ENCODE results near the gene ZNF343. TPM values are rescaled to one million over a fixed set of nuclear protein-coding genes. Genes with fewer than 3 reads are reported as not detected.

The ZNF343 gene
- polyA plus RNA-seq, 1 experiment, result 8.2 TPM

DNA sequence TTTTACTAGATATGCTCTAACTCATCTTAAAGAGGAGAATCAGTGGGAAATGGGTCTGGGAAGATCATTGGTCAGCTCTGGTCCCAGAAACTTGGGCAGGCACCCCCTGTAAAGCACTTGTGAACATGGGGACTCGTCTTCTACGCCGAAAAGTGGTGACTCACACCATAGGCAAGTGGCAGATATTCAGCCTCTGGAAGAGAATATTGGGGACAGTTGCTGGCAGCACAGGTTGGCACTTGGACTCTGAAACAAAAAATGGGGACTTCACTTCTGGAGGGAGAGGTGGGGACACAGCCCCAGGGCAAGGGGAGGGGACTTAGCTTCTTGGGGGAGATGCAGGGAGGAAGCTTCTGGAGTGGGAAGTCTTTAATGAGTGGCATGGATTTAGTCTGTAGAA, 11.9 kb upstream of the ZNF343 start:
- ChIA-PET POLR2A (no interaction called here), CTCF (interaction anchor here (0.9 to 2.9 kb wide), 4 partner anchors 9 to 19 kb away, joined by 3 to 21 read pairs (median 4); partner anchors contain the start of gene ZNF343)
- TF ChIP-seq, protein P1, sequence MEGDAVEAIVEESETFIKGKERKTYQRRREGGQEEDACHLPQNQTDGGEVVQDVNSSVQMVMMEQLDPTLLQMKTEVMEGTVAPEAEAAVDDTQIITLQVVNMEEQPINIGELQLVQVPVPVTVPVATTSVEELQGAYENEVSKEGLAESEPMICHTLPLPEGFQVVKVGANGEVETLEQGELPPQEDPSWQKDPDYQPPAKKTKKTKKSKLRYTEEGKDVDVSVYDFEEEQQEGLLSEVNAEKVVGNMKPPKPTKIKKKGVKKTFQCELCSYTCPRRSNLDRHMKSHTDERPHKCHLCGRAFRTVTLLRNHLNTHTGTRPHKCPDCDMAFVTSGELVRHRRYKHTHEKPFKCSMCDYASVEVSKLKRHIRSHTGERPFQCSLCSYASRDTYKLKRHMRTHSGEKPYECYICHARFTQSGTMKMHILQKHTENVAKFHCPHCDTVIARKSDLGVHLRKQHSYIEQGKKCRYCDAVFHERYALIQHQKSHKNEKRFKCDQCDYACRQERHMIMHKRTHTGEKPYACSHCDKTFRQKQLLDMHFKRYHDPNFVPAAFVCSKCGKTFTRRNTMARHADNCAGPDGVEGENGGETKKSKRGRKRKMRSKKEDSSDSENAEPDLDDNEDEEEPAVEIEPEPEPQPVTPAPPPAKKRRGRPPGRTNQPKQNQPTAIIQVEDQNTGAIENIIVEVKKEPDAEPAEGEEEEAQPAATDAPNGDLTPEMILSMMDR (IDR thresholded peaks at IDR 0.05; ENCODE audit: insufficient read depth, low read depth, low read length), result no peak

DNA sequence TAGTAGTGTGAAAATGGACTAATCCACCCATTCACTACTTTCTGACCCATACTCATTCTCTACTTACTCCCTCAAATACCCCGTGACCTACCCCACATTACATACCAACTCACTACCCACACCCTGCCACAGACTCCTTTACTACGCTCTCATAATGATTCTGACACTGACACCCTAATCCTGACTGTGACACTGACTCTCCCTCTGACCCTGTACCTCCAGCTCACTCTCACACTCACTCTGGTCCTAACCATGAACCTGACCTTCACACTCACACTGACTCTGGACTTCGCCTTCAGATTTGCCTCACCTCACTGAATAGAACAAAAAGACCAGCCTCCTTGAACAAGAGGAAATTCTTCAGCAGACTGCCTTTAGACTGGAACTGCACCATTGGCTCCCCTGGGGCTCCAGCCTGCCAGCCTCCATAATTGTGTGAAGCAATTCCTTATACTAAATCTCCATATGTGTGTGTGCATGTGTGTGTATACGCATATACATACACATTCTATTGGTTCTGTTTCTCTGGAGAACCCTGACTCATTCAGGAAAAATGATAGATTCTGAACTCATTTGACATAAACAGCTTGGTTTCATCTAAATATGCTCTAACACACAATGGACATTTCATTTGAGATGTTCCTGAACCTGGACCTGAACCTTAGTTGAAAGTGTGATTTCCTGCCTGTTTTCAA, 10.5 kb upstream of the ZNF343 start:
- POLR2A ChIA-PET, result no interaction called here
- TF ChIP-seq, protein P1 (IDR thresholded peaks at IDR 0.05; ENCODE audit: insufficient read depth, low read depth, low read length), result no peak

More for the DNA sequence above, 11.9 kb upstream of the ZNF343 start:
- Histone ChIP-seq H3K27me3 (ENCODE audit: control insufficient read depth, insufficient read depth, low read length) (no peaks in the 10 kb centered on the region), H3K4me3 (ENCODE audit: low read depth, low read length) (no peak overlapping the region), H3K36me3 (ENCODE audit: control insufficient read depth, insufficient read depth, low read length) (no peaks in the 10 kb centered on the region)
- no peak for DNase-seq (ENCODE audit: low read depth)

DNA sequence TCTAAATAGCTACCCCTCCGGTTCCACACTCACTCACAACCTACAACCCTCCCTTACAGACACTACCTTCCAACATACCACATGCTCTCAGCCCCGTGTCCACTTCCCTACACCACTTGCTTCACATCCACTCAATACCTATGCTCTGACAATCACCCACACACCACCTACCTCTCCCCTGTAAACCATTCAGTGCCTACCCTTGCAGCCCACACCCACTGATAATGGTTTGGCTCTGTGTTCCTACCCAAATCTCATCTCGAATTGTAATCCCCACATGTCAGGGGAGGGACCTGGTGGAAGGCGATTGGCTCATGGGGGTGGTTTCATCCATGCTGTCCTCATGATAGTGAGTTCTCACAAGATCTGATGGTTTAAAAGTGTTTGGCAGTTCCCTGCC, 9.8 kb upstream of the ZNF343 start:
- POLR2A ChIA-PET, result no interaction called here
- CTCF ChIA-PET, result interaction anchor here (1.0 kb wide), 1 partner anchor 157 kb away, joined by 3 read pairs; no protein-coding TSS in a partner anchor
- DNase-seq (ENCODE audit: low read depth), result no peak
- H3K36me3 ChIP-seq (ENCODE audit: control insufficient read depth, insufficient read depth, low read length), result no peaks in the 10 kb centered on the region
- TF ChIP-seq, protein P1 (IDR thresholded peaks at IDR 0.05; ENCODE audit: insufficient read depth, low read depth, low read length), result no peak
- H3K4me3 ChIP-seq (ENCODE audit: low read depth, low read length), result no peak overlapping the region
- H3K27me3 ChIP-seq (ENCODE audit: control insufficient read depth, insufficient read depth, low read length), result no peaks in the 10 kb centered on the region

More for the DNA sequence above, 10.5 kb upstream of the ZNF343 start:
- H3K4me3 ChIP-seq (ENCODE audit: low read depth, low read length), result no peak overlapping the region
- no peak for DNase-seq (ENCODE audit: low read depth)
- H3K36me3 ChIP-seq (ENCODE audit: control insufficient read depth, insufficient read depth, low read length), result no peaks in the 10 kb centered on the region
- CTCF ChIA-PET, result interaction anchor here (0.9 to 2.9 kb wide), 2 partner anchors 11 to 24 kb away, joined by 5 to 21 read pairs; no protein-coding TSS in a partner anchor
- no peaks in the 10 kb centered on the region for H3K27me3 ChIP-seq (ENCODE audit: control insufficient read depth, insufficient read depth, low read length)

DNA sequence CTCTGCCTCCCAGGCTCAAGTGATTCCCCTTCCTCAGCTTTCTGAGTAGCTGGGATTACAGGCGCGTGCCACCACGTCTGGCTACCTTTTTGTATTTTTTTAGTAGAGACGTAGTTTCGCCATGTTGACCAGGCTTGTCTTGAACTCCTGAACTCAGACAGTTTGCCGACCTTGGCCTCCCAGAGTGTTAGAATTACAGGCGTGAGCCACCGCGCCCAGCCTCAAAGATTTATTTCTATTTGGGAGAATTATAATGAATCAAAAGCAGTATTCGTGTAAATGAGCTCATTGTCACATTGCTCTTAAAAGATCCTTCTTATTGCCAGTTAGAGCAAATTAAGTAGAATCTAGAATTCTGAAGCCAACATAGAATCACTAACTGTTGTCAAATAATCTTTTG, 9.4 kb upstream of the ZNF343 start:
- ChIA-PET POLR2A (no interaction called here), CTCF (interaction anchor here (1.0 to 1.6 kb wide), 2 partner anchors 129 to 158 kb away, joined by 3 read pairs; no protein-coding TSS in a partner anchor)
- Histone ChIP-seq H3K4me3 (ENCODE audit: low read depth, low read length) (no peak overlapping the region), H3K27me3 (ENCODE audit: control insufficient read depth, insufficient read depth, low read length) (no peaks in the 10 kb centered on the region), H3K36me3 (ENCODE audit: control insufficient read depth, insufficient read depth, low read length) (no peaks in the 10 kb centered on the region)
- TF ChIP-seq, protein P1 (IDR thresholded peaks at IDR 0.05; ENCODE audit: insufficient read depth, low read depth, low read length), result no peak
- DNase-seq (ENCODE audit: low read depth), result no peak

DNA sequence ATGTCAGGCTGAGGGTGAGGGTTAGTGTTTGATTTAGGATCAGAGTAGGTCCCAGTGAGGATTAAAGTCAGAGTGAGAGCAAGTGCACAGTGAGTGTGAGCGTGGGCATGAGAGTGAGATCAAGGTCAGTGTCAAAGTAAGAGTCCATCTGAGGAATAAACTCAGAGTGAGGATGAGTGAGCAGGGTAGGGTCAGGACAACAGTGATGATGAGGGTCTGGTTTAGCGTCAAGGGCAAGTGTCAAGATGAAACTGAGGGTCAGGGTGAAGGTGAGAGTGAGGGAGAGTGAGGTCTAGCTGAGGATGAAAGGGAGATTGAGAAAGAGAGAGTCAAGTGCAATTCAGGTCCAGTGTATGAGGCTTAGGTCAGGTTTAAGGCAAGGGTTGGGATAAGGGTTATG, 7.7 kb upstream of the ZNF343 start:
- POLR2A ChIA-PET, result no interaction called here

More for the DNA sequence above, 7.7 kb upstream of the ZNF343 start:
- no peak overlapping the region for H3K4me3 ChIP-seq (ENCODE audit: low read depth, low read length)
- no peaks in the 10 kb centered on the region for H3K36me3 ChIP-seq (ENCODE audit: control insufficient read depth, insufficient read depth, low read length)
- no peaks in the 10 kb centered on the region for H3K27me3 ChIP-seq (ENCODE audit: control insufficient read depth, insufficient read depth, low read length)
- TF ChIP-seq, protein P1 (IDR thresholded peaks at IDR 0.05; ENCODE audit: insufficient read depth, low read depth, low read length), result no peak
- CTCF ChIA-PET, result interaction anchor here (1.6 kb wide), 1 partner anchor 130 kb away, joined by 3 read pairs; no protein-coding TSS in a partner anchor
- no peak for DNase-seq (ENCODE audit: low read depth)

Data from BJ (cell line).